Neutrophil (primary cell): ENCODE measurements around the gene RTN4RL1.

Experiments used
- H3K27ac ChIP-seq: fragments of 200-600 bp; sonication (generic); 2 replicates; pipeline ENCODE4 v1.5.1; 2016; ENCODE audit warnings: mild to moderate bottlenecking, moderate library complexity
- H3K27me3 ChIP-seq: fragments of 200-600 bp; sonication (generic); 2 replicates; pipeline ENCODE4 v1.6.0; 2016; ENCODE audit warnings: mild to moderate bottlenecking
- H3K36me3 ChIP-seq: fragments of 200-600 bp; sonication (generic); 2 replicates; pipeline ENCODE4 v1.5.1; 2017
- H3K4me1 ChIP-seq, 2 experiments: fragments of 200-600 bp in 1 of 2; sonication (generic) in 1 of 2; 1 replicate in 1 of 2; 2 replicates in 1 of 2; pipeline versions ENCODE4 v1.5.1 to v1.6.1; 2013 to 2016; ENCODE audit warnings: low read depth in 1 of 2, low read length in 1 of 2, mild to moderate bottlenecking in 1 of 2, moderate library complexity in 1 of 2; ENCODE audit not compliant: control insufficient read depth in 1 of 2, insufficient read depth in 1 of 2
- H3K4me3 ChIP-seq, 2 experiments: fragments of 200-600 bp in 1 of 2; sonication (generic) in 1 of 2; 1 replicate in 1 of 2; 2 replicates in 1 of 2; pipeline ENCODE4 v1.5.1; 2013 to 2016; ENCODE audit warnings: low read depth in 1 of 2, low read length in 1 of 2, mild to moderate bottlenecking in 1 of 2, moderate library complexity in 1 of 2
- H3K9me3 ChIP-seq: fragments of 200-600 bp; sonication (generic); 2 replicates; pipeline ENCODE4 v1.5.1; 2016
- TF ChIP-seq, protein P1 (sequence below): fragments of 200-600 bp; sonication (generic); IDR thresholded peaks from 2 replicates; pipeline ENCODE4 v1.5.1; 2016; ENCODE audit warnings: antibody characterized with exemption

Gene RTN4RL1

DNA sequence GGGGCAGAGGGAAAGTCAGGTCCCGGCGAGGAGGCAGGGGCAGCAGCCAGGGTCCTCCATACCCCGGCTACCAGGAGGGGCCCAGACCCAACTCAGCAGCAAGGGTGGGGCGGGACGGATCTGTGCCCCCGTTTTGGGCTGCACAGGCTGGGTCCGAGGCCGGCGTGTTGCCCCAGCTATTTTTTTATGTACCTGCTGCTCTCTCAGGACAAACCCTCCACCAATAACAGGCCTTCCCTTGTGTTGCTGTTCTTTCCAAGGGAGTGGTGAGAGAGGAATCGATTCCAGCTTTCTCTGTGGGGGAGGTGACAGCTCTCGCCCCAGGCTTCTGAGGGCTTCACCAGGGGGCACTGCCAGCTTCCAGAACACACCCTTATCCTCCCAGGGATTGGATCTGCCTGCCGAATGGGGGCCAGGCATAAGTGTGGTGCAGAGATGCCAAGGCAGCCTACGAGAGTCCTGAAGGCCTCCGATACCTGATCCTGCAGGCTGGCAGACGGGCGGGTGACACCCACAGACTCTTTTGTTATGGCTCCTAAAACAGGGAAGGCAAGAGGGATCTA lies 22.3 kb downstream of the RTN4RL1 start:
- no peaks in the 10 kb centered on the region for H3K4me1 ChIP-seq

DNA sequence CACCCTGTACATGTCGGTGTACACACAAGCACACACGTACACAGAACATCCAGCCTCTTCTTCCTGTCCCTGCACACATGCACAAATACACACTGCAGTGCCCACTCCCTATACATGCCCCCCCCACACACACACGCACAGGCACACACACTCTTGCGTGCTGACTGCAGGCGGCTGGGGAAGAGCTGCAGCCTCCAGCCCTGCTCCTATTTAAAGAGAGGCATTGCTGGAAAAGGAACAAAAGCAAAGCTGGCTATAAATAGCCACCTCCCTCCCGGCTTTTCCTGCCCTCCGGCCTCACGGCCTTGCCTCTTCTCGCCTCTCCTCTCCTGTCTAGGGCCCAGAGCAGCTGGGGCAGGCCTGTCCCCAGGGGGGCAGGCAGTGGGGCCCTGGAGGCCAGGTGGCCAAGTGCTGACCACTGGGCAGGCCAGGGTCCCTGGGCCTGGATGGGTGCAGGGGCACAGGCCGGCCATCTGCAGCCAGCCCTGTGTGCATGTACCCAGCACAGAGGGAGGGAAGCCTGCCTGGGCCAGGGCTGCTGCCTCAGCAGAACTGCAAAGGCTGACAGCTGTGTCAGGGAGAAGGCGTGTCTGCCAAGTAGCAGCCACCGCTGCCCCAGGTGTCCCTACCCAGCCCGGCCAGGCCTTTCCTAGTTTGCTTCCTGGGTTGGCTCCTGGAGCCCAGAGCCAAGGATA lies 25.4 kb downstream of the RTN4RL1 start:
- TF ChIP-seq, protein P1, sequence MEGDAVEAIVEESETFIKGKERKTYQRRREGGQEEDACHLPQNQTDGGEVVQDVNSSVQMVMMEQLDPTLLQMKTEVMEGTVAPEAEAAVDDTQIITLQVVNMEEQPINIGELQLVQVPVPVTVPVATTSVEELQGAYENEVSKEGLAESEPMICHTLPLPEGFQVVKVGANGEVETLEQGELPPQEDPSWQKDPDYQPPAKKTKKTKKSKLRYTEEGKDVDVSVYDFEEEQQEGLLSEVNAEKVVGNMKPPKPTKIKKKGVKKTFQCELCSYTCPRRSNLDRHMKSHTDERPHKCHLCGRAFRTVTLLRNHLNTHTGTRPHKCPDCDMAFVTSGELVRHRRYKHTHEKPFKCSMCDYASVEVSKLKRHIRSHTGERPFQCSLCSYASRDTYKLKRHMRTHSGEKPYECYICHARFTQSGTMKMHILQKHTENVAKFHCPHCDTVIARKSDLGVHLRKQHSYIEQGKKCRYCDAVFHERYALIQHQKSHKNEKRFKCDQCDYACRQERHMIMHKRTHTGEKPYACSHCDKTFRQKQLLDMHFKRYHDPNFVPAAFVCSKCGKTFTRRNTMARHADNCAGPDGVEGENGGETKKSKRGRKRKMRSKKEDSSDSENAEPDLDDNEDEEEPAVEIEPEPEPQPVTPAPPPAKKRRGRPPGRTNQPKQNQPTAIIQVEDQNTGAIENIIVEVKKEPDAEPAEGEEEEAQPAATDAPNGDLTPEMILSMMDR = no peak
- no peak overlapping the region for H3K27ac ChIP-seq
- H3K27me3 ChIP-seq = peaks cover 83% of the 10 kb centered on the region
- no peaks in the 10 kb centered on the region for H3K36me3 ChIP-seq
- no peaks in the 10 kb centered on the region for H3K9me3 ChIP-seq
- no peaks in the 10 kb centered on the region for H3K4me1 ChIP-seq
- no peak overlapping the region for H3K4me3 ChIP-seq

More for the DNA sequence above, 22.3 kb downstream of the RTN4RL1 start:
- no peak overlapping the region for H3K4me3 ChIP-seq
- no peaks in the 10 kb centered on the region for H3K9me3 ChIP-seq
- H3K27me3 ChIP-seq = peaks cover 58% of the 10 kb centered on the region
- no peak overlapping the region for H3K27ac ChIP-seq
- no peaks in the 10 kb centered on the region for H3K36me3 ChIP-seq
- TF ChIP-seq, protein P1 = no peak

- Histone ChIP-seq H3K27me3 (peaks cover 89% of the 10 kb centered on the region), H3K27ac (no peak overlapping the region), H3K9me3 (no peaks in the 10 kb centered on the region), H3K4me3 (no peak overlapping the region), H3K36me3 (no peaks in the 10 kb centered on the region), H3K4me1 (no peaks in the 10 kb centered on the region)
- TF ChIP-seq, protein P1 = no peak
Observed at GRCh38 chr17:1997927-1998742, 27.0 kb downstream of the RTN4RL1 start.

DNA sequence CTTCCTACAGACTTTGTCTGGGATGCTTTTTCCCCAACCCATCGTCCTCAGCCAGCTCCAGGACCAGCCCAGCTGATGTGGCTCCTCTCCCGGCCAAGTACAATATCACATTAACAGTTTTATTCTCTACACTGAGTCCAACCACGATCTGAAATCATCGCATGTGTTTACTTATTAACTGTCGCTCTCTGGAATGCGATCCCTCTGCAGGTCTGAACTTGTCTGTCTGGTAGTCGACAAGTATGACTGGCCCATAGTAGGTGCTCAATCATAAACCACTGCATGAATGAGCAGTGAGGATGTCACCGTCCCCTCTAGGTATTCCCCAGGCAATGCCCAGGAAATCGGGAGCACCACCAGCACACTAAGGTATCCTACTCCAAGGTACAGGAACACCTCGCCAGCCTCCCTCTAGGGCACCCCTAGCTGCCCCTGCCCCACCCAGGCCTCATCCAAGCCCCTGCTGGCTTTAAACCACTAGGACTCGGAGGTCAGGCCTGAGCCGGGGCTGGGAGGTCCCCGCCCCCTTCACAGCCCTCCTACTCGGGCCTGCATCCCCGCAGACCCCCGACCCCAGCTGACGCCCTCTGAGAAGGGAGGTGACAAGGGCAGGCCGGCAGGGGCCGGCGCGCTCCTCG lies 27.7 kb downstream of the RTN4RL1 start:
- Histone ChIP-seq H3K4me1 (no peaks in the 10 kb centered on the region), H3K27me3 (peaks cover 81% of the 10 kb centered on the region), H3K9me3 (no peaks in the 10 kb centered on the region), H3K27ac (no peak overlapping the region), H3K36me3 (no peaks in the 10 kb centered on the region), H3K4me3 (no peak overlapping the region)
- TF ChIP-seq, protein P1 = no peak

- Histone ChIP-seq H3K27ac (no peak overlapping the region), H3K9me3 (no peaks in the 10 kb centered on the region), H3K4me1 (no peaks in the 10 kb centered on the region), H3K4me3 (no peak overlapping the region), H3K36me3 (no peaks in the 10 kb centered on the region), H3K27me3 (peaks cover 80% of the 10 kb centered on the region)
- TF ChIP-seq, protein P1 = no peak
Observed at GRCh38 chr17:1996800-1997288, 28.3 kb downstream of the RTN4RL1 start.
